GM23338 (cell line): ENCODE data around the gene RAB12. TPM values are rescaled to one million over a fixed set of nuclear protein-coding genes. Genes with fewer than 3 reads are reported as not detected.

ENCODE experiments used
- ATAC-seq: fragments of 200-7000 bp; cut with Tn5 transposase; 3 replicates; pipeline ENCODE4 v1.9.1; 2020
- DNase-seq: peaks from one replicate; pipeline ENCODE4 v3.0.0-alpha.2; 2015; ENCODE audit warnings: low spot score
- H2AFZ ChIP-seq: fragments of 200-600 bp; sonication (generic); 2 replicates; pipeline ENCODE4 v1.8.0; 2016; ENCODE audit warnings: antibody characterized with exemption, mild to moderate bottlenecking, moderate library complexity
- H3F3A ChIP-seq: fragments of 200-600 bp; sonication (generic); replicated peaks from 2 replicates; pipeline ENCODE4 v1.8.0; 2017; ENCODE audit warnings: antibody characterized with exemption, mixed run types, low read depth
- H3K27ac ChIP-seq: fragments of 200-600 bp; sonication (generic); 2 replicates; pipeline ENCODE4 v1.6.1; 2016; ENCODE audit warnings: low read depth
- H3K27me3 ChIP-seq: fragments of 200-600 bp; sonication (generic); 2 replicates; pipeline ENCODE4 v1.8.0; 2016; ENCODE audit warnings: mild to moderate bottlenecking, mixed run types, moderate library complexity; ENCODE audit not compliant: insufficient read depth
- H3K36me3 ChIP-seq: fragments of 200-600 bp; sonication (generic); 2 replicates; pipeline ENCODE4 v1.8.0; 2016; ENCODE audit warnings: mild to moderate bottlenecking; ENCODE audit not compliant: insufficient read depth
- H3K4me1 ChIP-seq: fragments of 200-600 bp; sonication (generic); 2 replicates; pipeline ENCODE4 v1.8.0; 2016; ENCODE audit warnings: mild to moderate bottlenecking, moderate library complexity; ENCODE audit not compliant: insufficient read depth
- H3K4me2 ChIP-seq: fragments of 200-600 bp; sonication (generic); 2 replicates; pipeline ENCODE4 v1.7.1; 2017; ENCODE audit warnings: mixed run types
- H3K4me3 ChIP-seq: fragments of 200-600 bp; sonication (generic); 2 replicates; pipeline ENCODE4 v1.6.1; 2016; ENCODE audit warnings: mixed run types
- H3K79me2 ChIP-seq: fragments of 200-600 bp; sonication (generic); replicated peaks from 2 replicates; pipeline ENCODE4 v1.8.0; 2017; ENCODE audit warnings: mild to moderate bottlenecking; ENCODE audit not compliant: insufficient read depth
- H3K9me2 ChIP-seq: fragments of 200-600 bp; sonication (generic); 2 replicates; pipeline ENCODE4 v1.8.0; 2017; ENCODE audit not compliant: insufficient read depth
- H4K20me1 ChIP-seq: fragments of 200-600 bp; sonication (generic); replicated peaks from 2 replicates; pipeline ENCODE4 v1.8.0; 2017; ENCODE audit warnings: mild to moderate bottlenecking; ENCODE audit not compliant: insufficient read depth
- H3K27ac Mint-ChIP-seq: 2 replicates; pipeline ENCODE4 v1.8.0; 2020; ENCODE audit warnings: inconsistent platforms, mild to moderate bottlenecking, moderate library complexity, mixed read lengths
- H3K27me3 Mint-ChIP-seq: 3 replicates; pipeline ENCODE4 v1.8.0; 2022; ENCODE audit warnings: low read depth, mild to moderate bottlenecking, moderate library complexity, mixed read lengths, inconsistent platforms; ENCODE audit not compliant: insufficient read depth, poor library complexity
- H3K36me3 Mint-ChIP-seq: 3 replicates; pipeline ENCODE4 v1.8.0; 2021; ENCODE audit warnings: low read depth, mild to moderate bottlenecking, inconsistent platforms, moderate library complexity, mixed read lengths
- H3K4me1 Mint-ChIP-seq: 3 replicates; pipeline ENCODE4 v1.8.0; 2020; ENCODE audit warnings: mild to moderate bottlenecking, inconsistent platforms, mixed read lengths
- H3K4me3 Mint-ChIP-seq: 3 replicates; pipeline ENCODE4 v1.8.0; 2021; ENCODE audit warnings: moderate library complexity, mild to moderate bottlenecking, inconsistent platforms, mixed read lengths
- H3K9me3 Mint-ChIP-seq: 3 replicates; pipeline ENCODE4 v1.8.0; 2020; ENCODE audit warnings: moderate library complexity, mild to moderate bottlenecking, inconsistent platforms, mixed read lengths
- CREB1 ChIP-seq: fragments of 250-450 bp; sonication (Bioruptor Pico); IDR thresholded peaks from 2 replicates; pipeline ENCODE4 v1.5.0; 2020; ENCODE audit warnings: low read depth, mild to moderate bottlenecking, moderate library complexity
- CTCF ChIP-seq, 2 experiments: fragments of 200-600 bp in 1 of 2; sonication (generic) in 1 of 2; conservative IDR thresholded peaks; 2 replicates each; pipeline versions ENCODE4 v1.5.1 to v1.6.1; 2016 to 2017; ENCODE audit warnings: antibody characterized with exemption in 2 of 2, low read depth in 2 of 2, mild to moderate bottlenecking in 2 of 2, moderate library complexity in 1 of 2
- ETS1 ChIP-seq: IDR thresholded peaks from 2 replicates; pipeline ENCODE4 v1.6.1; 2016; ENCODE audit warnings: antibody characterized with exemption
- EZH2 ChIP-seq: fragments of 200-600 bp; sonication (generic); IDR thresholded peaks from one replicate; pipeline ENCODE4 v1.8.0; 2017; ENCODE audit warnings: antibody characterized with exemption, mild to moderate bottlenecking, low read depth; ENCODE audit not compliant: unreplicated experiment
- EZH2phosphoT487 ChIP-seq: fragments of 200-600 bp; sonication (generic); IDR thresholded peaks from one replicate; pipeline ENCODE4 v1.8.1; 2018; ENCODE audit warnings: antibody characterized with exemption; ENCODE audit not compliant: unreplicated experiment
- JUNB ChIP-seq: IDR thresholded peaks from one replicate; pipeline ENCODE4 v1.6.1; 2016; ENCODE audit warnings: antibody characterized with exemption; ENCODE audit not compliant: unreplicated experiment
- NANOG ChIP-seq: IDR thresholded peaks from 2 replicates; pipeline ENCODE4 v1.6.1; 2016; ENCODE audit warnings: antibody characterized with exemption, borderline replicate concordance
- POLR2AphosphoS5 ChIP-seq: IDR thresholded peaks from 2 replicates; pipeline ENCODE4 v1.6.1; 2016; ENCODE audit warnings: antibody characterized with exemption, low read depth
- REST ChIP-seq: IDR thresholded peaks from one replicate; pipeline ENCODE4 v1.6.1; 2018; ENCODE audit warnings: antibody characterized with exemption; ENCODE audit not compliant: unreplicated experiment
- STAT1 ChIP-seq: IDR thresholded peaks from one replicate; pipeline ENCODE4 v1.6.1; 2016; ENCODE audit warnings: antibody characterized with exemption; ENCODE audit not compliant: unreplicated experiment
- ZNF114 ChIP-seq: fragments of 250-450 bp; sonication (Bioruptor Pico); IDR thresholded peaks from 2 replicates; pipeline ENCODE4 v1.5.0; 2020; ENCODE audit warnings: mild to moderate bottlenecking, moderate library complexity
- ZNF331 ChIP-seq: fragments of 250-450 bp; sonication (Bioruptor Pico); IDR thresholded peaks from 2 replicates; pipeline ENCODE4 v1.5.0; 2020; ENCODE audit warnings: low read depth, mild to moderate bottlenecking, moderate library complexity
- polyA plus RNA-seq: library from polyadenylated mRNA; unstranded; fragments of >200 nt; fragmentation: Nextera tagmentation; extraction: Ambion mirVana; gene quantifications from 2 replicates; pipeline ENCODE4 v1.2.1, GENCODE V29; 2016
- total RNA-seq: library from RNA; depleted of rRNA; stranded (reverse); fragments of >200 nt; shearing (Covaris generic); gene quantifications from 2 replicates; pipeline ENCODE4 v1.2.3, GENCODE V29; 2014

The RAB12 gene
- total and polyA plus RNA-seq, 2 experiments from 2014 or later = 16.7 to 80.4 TPM

- TF ChIP-seq CTCF (conservative IDR thresholded peaks at IDR 0.05; ENCODE audit: low read depth in 2 of 2) (no peak), ZNF114 (no peak), CREB1 (CRISPR knock-in tag) (no peak), STAT1 (no peak), EZH2 (no peak), POLR2AphosphoS5 (no peak)
Measured at GRCh38 chr18:8657050-8657820, 48.0 kb downstream of the RAB12 start (continued).

GRCh38 chr18:8657873-8658470 is 48.7 kb downstream of the RAB12 start:
- Histone ChIP-seq H3K4me1 (peaks cover 31% of the 10 kb centered on the region), H3K27ac (no peak overlapping the region), H3K9me2 (no peaks in the 10 kb centered on the region), H2AFZ (no peak overlapping the region), H3K36me3 (no peaks in the 10 kb centered on the region), H3K4me3 (no peak overlapping the region), H3K79me2 (no peaks in the 10 kb centered on the region), H3K4me2 (no peak overlapping the region), H4K20me1 (no peaks in the 10 kb centered on the region), H3F3A (no peaks in the 10 kb centered on the region; the same call in 1 of the 2 replicates), H3K27me3 (no peaks in the 10 kb centered on the region)
- DNase-seq (peak; percentile 34), ATAC-seq (no peak)
- no peak for TF ChIP-seq CREB1 (CRISPR knock-in tag)
- TF ChIP-seq POLR2AphosphoS5 = no peak
- TF ChIP-seq ZNF331 = no peak
- no peak for TF ChIP-seq STAT1
- TF ChIP-seq ZNF114 = no peak
- TF ChIP-seq REST = no peak
- no peak for TF ChIP-seq JUNB
- TF ChIP-seq EZH2phosphoT487 = no peak
- TF ChIP-seq ETS1 = no peak
- no peak for TF ChIP-seq NANOG
- Mint-ChIP-seq H3K36me3 (no peaks in the 10 kb centered on the region), H3K9me3 (no peaks in the 10 kb centered on the region), H3K4me3 (no peak overlapping the region), H3K27ac (no peak overlapping the region), H3K27me3 (peaks cover 12% of the 10 kb centered on the region), H3K4me1 (peaks cover 41% of the 10 kb centered on the region)
